D721Med (cell line): ENCODE results near the gene TMEM108.
"Not testable (repeated sequence)": the region's sequence is repeated elsewhere in the genome, so short reads cannot be mapped to it uniquely, and the experiment has no call there.

Experiments used
- DNase-seq: peaks from one replicate; pipeline ENCODE4 v3.0.0; 2011; ENCODE audit warnings: low spot score; ENCODE audit not compliant: insufficient read length
- FAIRE-seq: peaks from 2 replicates; lab custom pipeline; 2011; peaks lifted over from hg19 to GRCh38; lab: Jason Lieb, UNC
- TF ChIP-seq, protein P1 (sequence below): IDR thresholded peaks from 2 replicates; pipeline ENCODE4 v1.5.1; 2012; ENCODE audit warnings: mild to moderate bottlenecking, control low read depth; ENCODE audit not compliant: insufficient read depth; ENCODE audit errors: missing control alignments

TMEM108 gene

DNA sequence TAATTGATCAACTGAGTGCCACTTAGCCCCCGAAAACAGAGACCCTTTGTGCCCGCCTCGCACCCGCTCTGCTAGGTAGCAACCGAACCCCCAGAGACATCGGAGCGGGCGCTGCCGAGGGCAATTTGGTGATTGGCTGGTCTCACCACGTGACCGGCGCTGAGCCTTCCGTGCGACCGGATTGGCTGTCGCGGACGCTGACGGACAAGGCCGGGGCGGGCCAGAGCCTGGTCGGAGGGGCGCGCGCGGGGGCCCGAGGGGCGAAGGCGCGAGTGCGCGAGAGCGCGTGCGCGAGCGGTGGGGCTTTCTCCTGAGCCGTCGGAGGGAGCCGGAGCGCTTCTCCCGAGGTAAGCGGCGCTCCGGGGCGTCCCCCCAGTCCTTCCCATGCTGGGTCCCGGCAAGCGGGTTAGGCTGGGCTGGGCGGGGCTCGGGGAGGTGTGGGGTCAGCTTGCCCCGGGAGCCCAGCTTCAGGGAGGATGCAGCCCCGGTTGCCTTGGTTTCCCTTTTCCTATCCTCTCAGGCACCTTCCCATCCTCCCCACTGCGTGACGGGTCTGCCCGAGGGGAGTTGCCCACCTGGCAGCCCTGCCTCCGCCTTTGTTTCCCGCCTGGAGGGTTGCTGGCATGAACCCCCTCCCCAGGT lies at the start of gene TMEM108:
Gene TMEM108 (plus strand): TSS at position 303 of the 642 bp plus-strand sequence.
- FAIRE-seq (no peak), DNase-seq (peak; percentile 83)
- TF ChIP-seq, protein P1, sequence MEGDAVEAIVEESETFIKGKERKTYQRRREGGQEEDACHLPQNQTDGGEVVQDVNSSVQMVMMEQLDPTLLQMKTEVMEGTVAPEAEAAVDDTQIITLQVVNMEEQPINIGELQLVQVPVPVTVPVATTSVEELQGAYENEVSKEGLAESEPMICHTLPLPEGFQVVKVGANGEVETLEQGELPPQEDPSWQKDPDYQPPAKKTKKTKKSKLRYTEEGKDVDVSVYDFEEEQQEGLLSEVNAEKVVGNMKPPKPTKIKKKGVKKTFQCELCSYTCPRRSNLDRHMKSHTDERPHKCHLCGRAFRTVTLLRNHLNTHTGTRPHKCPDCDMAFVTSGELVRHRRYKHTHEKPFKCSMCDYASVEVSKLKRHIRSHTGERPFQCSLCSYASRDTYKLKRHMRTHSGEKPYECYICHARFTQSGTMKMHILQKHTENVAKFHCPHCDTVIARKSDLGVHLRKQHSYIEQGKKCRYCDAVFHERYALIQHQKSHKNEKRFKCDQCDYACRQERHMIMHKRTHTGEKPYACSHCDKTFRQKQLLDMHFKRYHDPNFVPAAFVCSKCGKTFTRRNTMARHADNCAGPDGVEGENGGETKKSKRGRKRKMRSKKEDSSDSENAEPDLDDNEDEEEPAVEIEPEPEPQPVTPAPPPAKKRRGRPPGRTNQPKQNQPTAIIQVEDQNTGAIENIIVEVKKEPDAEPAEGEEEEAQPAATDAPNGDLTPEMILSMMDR = no peak

DNA sequence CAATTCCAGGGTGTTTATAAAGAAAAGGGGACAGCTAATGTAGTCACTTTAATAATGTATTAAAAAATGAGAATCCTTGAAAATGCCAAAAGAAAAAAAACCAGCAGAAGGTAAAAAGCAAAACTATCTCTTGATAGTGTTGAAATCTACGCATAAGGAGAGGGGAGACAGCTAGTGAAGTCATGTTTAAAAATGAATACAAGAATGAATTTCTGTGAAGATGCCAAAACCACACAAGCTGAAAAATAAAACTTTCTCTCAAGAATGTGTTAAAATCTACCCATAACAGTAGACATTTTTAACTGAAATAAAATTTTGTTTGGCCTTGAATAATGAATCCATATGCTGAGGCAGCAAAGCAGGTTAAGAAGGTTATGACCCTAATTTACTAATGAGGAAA lies 42.2 kb upstream of the TMEM108 start:
- no peak for FAIRE-seq
- DNase-seq = no peak
- TF ChIP-seq, protein P1 = no peak

GRCh38 chr3:132997404-132998185 lies 40.6 kb upstream of the TMEM108 start:
- FAIRE-seq (no peak), DNase-seq (no peak)
- TF ChIP-seq, protein P1 = no peak

GRCh38 chr3:133005032-133005431 lies 33.2 kb upstream of the TMEM108 start:
- FAIRE-seq, DNase-seq: not testable (repeated sequence)

- TF ChIP-seq, protein P1 = no peak
- no peak for DNase-seq
- no peak for FAIRE-seq
Measured at GRCh38 chr3:133007601-133008000, 30.6 kb upstream of the TMEM108 start.

- FAIRE-seq = no peak
- no peak for DNase-seq
- TF ChIP-seq, protein P1 = no peak
Measured at GRCh38 chr3:133014325-133014724, 23.9 kb upstream of the TMEM108 start.

DNA sequence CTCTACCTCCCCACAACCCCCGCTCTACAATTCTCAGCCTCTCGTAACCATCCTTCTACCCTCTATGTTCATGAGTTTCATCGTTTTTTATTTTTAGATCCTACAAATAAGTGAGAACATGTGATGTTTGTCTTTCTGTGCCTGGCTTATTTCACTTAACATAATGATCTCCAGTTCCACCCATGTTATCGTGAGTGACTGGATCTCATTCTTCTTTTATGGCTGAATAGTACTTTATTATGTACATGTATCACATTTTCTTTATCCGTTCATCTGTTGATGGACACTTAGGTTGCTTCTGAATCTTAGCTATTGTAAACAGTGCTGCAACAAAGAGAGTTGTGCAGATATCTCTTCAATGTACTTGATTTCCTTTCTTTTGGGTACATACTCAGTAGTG lies 22.6 kb upstream of the TMEM108 start:
- FAIRE-seq, DNase-seq: not testable (repeated sequence)

GRCh38 chr3:133016838-133017309 lies 21.3 kb upstream of the TMEM108 start:
- TF ChIP-seq, protein P1 = no peak
- DNase-seq (no peak), FAIRE-seq (no peak)
